HepG2 (cell line): ENCODE results near the gene DCLK1. TPM values are rescaled to one million over a fixed set of nuclear protein-coding genes. Genes with fewer than 3 reads are reported as not detected.

ENCODE experiments used
- ATAC-seq: fragments of 200-7000 bp; cut with Tn5 transposase; 3 replicates; pipeline ENCODE4 v1.9.1; 2020; ENCODE audit warnings: mild to moderate bottlenecking, moderate library complexity
- BruUV-seq: library from RNA; stranded (reverse); fragments of 400-500 nt; replicated peaks from 2 replicates; lab custom pipeline; 2021; lab: Mats Ljungman, UMichigan
- CTCF ChIA-PET: fragments of 300-600 bp; formaldehyde crosslinking; extraction: SDS; loops from one replicate; lab custom pipeline; 2021; ENCODE audit warnings: low total read pairs, inconsistent platforms, low intra/inter-chr PET ratio; lab: Yijun Ruan, JAX
- POLR2A ChIA-PET: fragments of 350-600 bp; sonication (Branson Sonifier 250); formaldehyde crosslinking; loops from one replicate; lab custom pipeline; 2020; ENCODE audit warnings: antibody characterized with exemption, inconsistent platforms; lab: Yijun Ruan, JAX
- DNase-seq: peaks from one replicate; pipeline ENCODE4 v3.0.0-alpha.2; 2015; ENCODE audit warnings: low spot score
- FAIRE-seq: peaks from 3 replicates; lab custom pipeline; 2011; peaks lifted over from hg19 to GRCh38; lab: Jason Lieb, UNC
- H2AFZ ChIP-seq: one replicate; pipeline ENCODE4 v1.6.1; 2011; ENCODE audit warnings: low read length, inconsistent platforms
- H3K27ac ChIP-seq: fragments of 300-600 bp; 3 replicates; pipeline ENCODE4 v1.8.0; 2011; ENCODE audit warnings: mixed run types, mild to moderate bottlenecking, mixed read lengths, low read length, inconsistent platforms; ENCODE audit not compliant: insufficient read depth; ENCODE audit errors: extremely low read length
- H3K27me3 ChIP-seq, 2 experiments: fragments of 200-600 bp in 1 of 2; 2 replicates in 1 of 2; 3 replicates in 1 of 2; pipeline versions ENCODE4 v1.6.0 to v1.8.0; 2011; ENCODE audit warnings: low read length in 2 of 2, mild to moderate bottlenecking in 2 of 2, moderate library complexity in 2 of 2, inconsistent platforms in 1 of 2; ENCODE audit not compliant: insufficient read depth in 2 of 2, control insufficient read depth in 1 of 2
- H3K36me3 ChIP-seq, 2 experiments: fragments of 200-600 bp in 1 of 2; replicated peaks in 1 of 2; 2 replicates in 1 of 2; 3 replicates in 1 of 2; pipeline versions ENCODE4 v1.5.1 to v1.8.0; 2011; ENCODE audit warnings: low read length in 2 of 2, inconsistent platforms in 1 of 2; ENCODE audit not compliant: insufficient read depth in 2 of 2, control insufficient read depth in 1 of 2
- H3K4me1 ChIP-seq: 2 replicates; pipeline ENCODE4 v1.5.1; 2012; ENCODE audit warnings: low read length, inconsistent platforms; ENCODE audit not compliant: insufficient read depth
- H3K4me2 ChIP-seq: 2 replicates; pipeline ENCODE4 v1.6.0; 2011; ENCODE audit warnings: low read depth, low read length, inconsistent platforms
- H3K4me3 ChIP-seq, 3 experiments: fragments of 200-600 bp in 1 of 3; sonication (generic), shearing (Covaris generic) in 1 of 3; replicated peaks in 1 of 3; 2 replicates each; pipeline ENCODE4 v1.5.1; 2011 to 2016; ENCODE audit warnings: low read length in 3 of 3, inconsistent platforms in 2 of 3, low read depth in 2 of 3, mild to moderate bottlenecking in 2 of 3, control low read depth in 1 of 3, mixed read lengths in 1 of 3; ENCODE audit not compliant: insufficient read depth in 1 of 3
- H3K79me2 ChIP-seq: one replicate; pipeline ENCODE4 v1.6.1; 2011; ENCODE audit warnings: low read length, inconsistent platforms; ENCODE audit not compliant: insufficient read depth
- H3K9ac ChIP-seq: 2 replicates; pipeline ENCODE4 v1.6.0; 2011; ENCODE audit warnings: mild to moderate bottlenecking, low read depth, low read length, inconsistent platforms; ENCODE audit not compliant: insufficient read depth
- H3K9me3 ChIP-seq: 2 replicates; pipeline ENCODE4 v1.5.1; 2012; ENCODE audit warnings: mild to moderate bottlenecking, low read length
- H4K20me1 ChIP-seq: 2 replicates; pipeline ENCODE4 v1.6.0; 2011; ENCODE audit warnings: inconsistent platforms, mild to moderate bottlenecking, low read length, moderate library complexity; ENCODE audit not compliant: insufficient read depth
- CREB1 ChIP-seq, 2 experiments: fragments of 450-650 bp in 1 of 2; IDR thresholded peaks; 2 replicates each; pipeline ENCODE4 v1.6.1; 2016 to 2017; ENCODE audit warnings: control low read depth in 1 of 2, mild to moderate bottlenecking in 1 of 2, missing compliant biosample characterization in 1 of 2, missing genetic modification characterization in 1 of 2
- EED ChIP-seq: sonication (generic); formaldehyde crosslinking; IDR thresholded peaks from 2 replicates; pipeline ENCODE4 v1.5.0; 2020; ENCODE audit warnings: mild to moderate bottlenecking, missing genetic modification reagents
- FOXA1 ChIP-seq, 2 experiments: fragments of 450-650 bp in 1 of 2; sonication (generic) in 1 of 2; formaldehyde crosslinking in 1 of 2; IDR thresholded peaks; 2 replicates each; pipeline versions ENCODE4 v1.4.0 to v1.6.1; 2016 to 2020; ENCODE audit warnings: missing genetic modification reagents in 1 of 2
- GZF1 ChIP-seq: sonication (generic); formaldehyde crosslinking; IDR thresholded peaks from 2 replicates; pipeline ENCODE4 v1.5.1; 2020; ENCODE audit warnings: mild to moderate bottlenecking, missing genetic modification reagents
- HDAC1 ChIP-seq: sonication (generic); formaldehyde crosslinking; IDR thresholded peaks from 2 replicates; pipeline ENCODE4 v1.5.1; 2020; ENCODE audit warnings: mild to moderate bottlenecking, missing genetic modification reagents
- HHEX ChIP-seq: IDR thresholded peaks from 2 replicates; pipeline ENCODE4 v1.6.1; 2016; ENCODE audit warnings: control low read depth
- MAZ ChIP-seq, 2 experiments: sonication (generic) in 1 of 2; formaldehyde crosslinking in 1 of 2; IDR thresholded peaks; 2 replicates each; pipeline versions ENCODE4 v1.5.0 to v1.6.1; 2012 to 2020; ENCODE audit warnings: low read depth in 2 of 2, mild to moderate bottlenecking in 2 of 2, borderline replicate concordance in 1 of 2, improper control_type of control experiment in 1 of 2, low read length in 1 of 2, missing genetic modification reagents in 1 of 2, moderate library complexity in 1 of 2
- MED8 ChIP-seq: sonication (generic); formaldehyde crosslinking; IDR thresholded peaks from 2 replicates; pipeline ENCODE4 v1.8.1; 2023; ENCODE audit warnings: mild to moderate bottlenecking, missing genetic modification reagents; ENCODE audit not compliant: insufficient replicate concordance
- REST ChIP-seq, 2 experiments: IDR thresholded peaks; 2 replicates each; pipeline ENCODE4 v1.6.1; 2011 to 2012; ENCODE audit warnings: low read length in 2 of 2, borderline replicate concordance in 1 of 2, low read depth in 1 of 2, mild to moderate bottlenecking in 1 of 2, moderate library complexity in 1 of 2
- STAG1 ChIP-seq: sonication (generic); formaldehyde crosslinking; IDR thresholded peaks from 2 replicates; pipeline ENCODE4 v1.4.0; 2020; ENCODE audit warnings: missing genetic modification reagents
- TP53 ChIP-seq: sonication (generic); formaldehyde crosslinking; conservative IDR thresholded peaks from 2 replicates; pipeline ENCODE4 v1.4.0; 2020; ENCODE audit warnings: missing genetic modification reagents
- ZKSCAN1 ChIP-seq: fragments of 150-350 bp; IDR thresholded peaks from 2 replicates; pipeline ENCODE4 v1.6.1; 2014; ENCODE audit warnings: low read length
- WGBS: methylation state at CpG from one replicate; pipeline ENCODE4 v1.1.6; 2017; ENCODE audit warnings: low lambda C conversion rate; 5-methylcytosine and 5-hydroxymethylcytosine counted together
- in situ Hi-C: cut with HindIII; loops from 2 replicates; pipeline ENCODE4 v1.10.0; 2017; ENCODE audit warnings: low pct_unique_long_range_greater_than_20kb; ENCODE audit not compliant: extremely low pct_ligation_motif_present
- intact Hi-C: fragments of 100-400 bp; cut with micrococcal nuclease; formaldehyde crosslinking; loops from one replicate; pipeline ENCODE4 v1.10.0; 2022; ENCODE audit not compliant: unreplicated experiment
- polyA plus RNA-seq, 8 experiments: library from polyadenylated mRNA; depleted of rRNA in 3 of 8; stranded (reverse) in 7 of 8; unstranded in 1 of 8; fragments of >200 nt; fragmentation: Illumina TruSeq in 4 of 8; extraction: Trizol in 4 of 8; gene quantifications; 2 replicates each; pipeline versions ENCODE4 v1.2.1 to v1.2.3, GENCODE V29; 2011 to 2016; ENCODE audit warnings: low read depth in 4 of 8, missing spikeins in 1 of 8, mixed read lengths in 1 of 8; ENCODE audit not compliant: insufficient read depth in 1 of 8
- total RNA-seq, 5 experiments: library from RNA; depleted of rRNA; stranded (reverse); fragments of >200 nt; fragmentation: Illumina TruSeq; extraction: Trizol; gene quantifications; 2 replicates each; pipeline ENCODE4 v1.2.3, GENCODE V29; 2016; ENCODE audit warnings: low read depth in 1 of 5
- TF ChIP-seq, protein P1 (sequence below): sonication (generic); formaldehyde crosslinking; IDR thresholded peaks from 2 replicates; pipeline ENCODE4 v1.4.0; 2020; ENCODE audit warnings: missing genetic modification reagents
- TF ChIP-seq, protein P2 (sequence below): sonication (generic); formaldehyde crosslinking; IDR thresholded peaks from 2 replicates; pipeline ENCODE4 v1.5.0; 2020; ENCODE audit warnings: missing genetic modification reagents

DCLK1 gene
- total and polyA plus RNA-seq, 2 of the 13 experiments (the other 11 are each of a cell fraction or from before 2014, with no cell fraction given), result not detected

DNA sequence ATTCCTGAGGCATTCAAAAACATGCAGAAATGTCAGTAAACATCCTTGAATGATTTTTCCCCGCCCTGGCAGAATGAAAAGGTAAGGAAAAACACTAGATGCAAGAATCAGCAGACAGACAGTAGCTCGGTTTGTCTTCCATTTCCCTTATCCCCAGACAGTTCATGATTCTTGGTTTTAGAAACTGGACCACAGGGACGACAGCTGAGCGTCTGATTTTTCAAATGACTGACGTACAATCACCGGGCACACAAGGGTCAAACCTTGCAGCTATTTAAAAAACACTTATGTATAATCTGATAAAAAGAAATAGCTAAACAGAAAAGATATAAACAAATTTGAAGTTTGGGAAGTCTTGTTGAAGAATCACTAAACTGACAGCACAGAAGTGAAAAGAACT is 47.1 kb downstream of the DCLK1 start:
- no peaks in the 10 kb centered on the region for H3K27me3 ChIP-seq
- DNase-seq (no peak), ATAC-seq (no peak), FAIRE-seq (no peak)
- ChIA-PET POLR2A (no interaction called here), CTCF (no interaction called here)
- no peak overlapping the region for H3K27ac ChIP-seq
- no TSS peak for BruUV-seq
- TF ChIP-seq STAG1, result no peak
- TF ChIP-seq, protein P1, sequence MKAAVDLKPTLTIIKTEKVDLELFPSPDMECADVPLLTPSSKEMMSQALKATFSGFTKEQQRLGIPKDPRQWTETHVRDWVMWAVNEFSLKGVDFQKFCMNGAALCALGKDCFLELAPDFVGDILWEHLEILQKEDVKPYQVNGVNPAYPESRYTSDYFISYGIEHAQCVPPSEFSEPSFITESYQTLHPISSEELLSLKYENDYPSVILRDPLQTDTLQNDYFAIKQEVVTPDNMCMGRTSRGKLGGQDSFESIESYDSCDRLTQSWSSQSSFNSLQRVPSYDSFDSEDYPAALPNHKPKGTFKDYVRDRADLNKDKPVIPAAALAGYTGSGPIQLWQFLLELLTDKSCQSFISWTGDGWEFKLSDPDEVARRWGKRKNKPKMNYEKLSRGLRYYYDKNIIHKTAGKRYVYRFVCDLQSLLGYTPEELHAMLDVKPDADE (CRISPR knock-in tag), result no peak
- no peak overlapping the region for H3K9ac ChIP-seq
- no peaks in the 10 kb centered on the region for H3K79me2 ChIP-seq
- H4K20me1 ChIP-seq, result no peaks in the 10 kb centered on the region
- H2AFZ ChIP-seq, result no peak overlapping the region
- intact Hi-C loops (no loop called here), in situ Hi-C loops (no loop called here)
- 2% methylated on average over 6 of the region's 6 CpGs for WGBS
- no peaks in the 10 kb centered on the region for H3K4me1 ChIP-seq
- H3K4me3 ChIP-seq, result no peak overlapping the region
- H3K4me2 ChIP-seq, result no peak overlapping the region
- H3K9me3 ChIP-seq, result no peaks in the 10 kb centered on the region
- no peaks in the 10 kb centered on the region for H3K36me3 ChIP-seq

DNA sequence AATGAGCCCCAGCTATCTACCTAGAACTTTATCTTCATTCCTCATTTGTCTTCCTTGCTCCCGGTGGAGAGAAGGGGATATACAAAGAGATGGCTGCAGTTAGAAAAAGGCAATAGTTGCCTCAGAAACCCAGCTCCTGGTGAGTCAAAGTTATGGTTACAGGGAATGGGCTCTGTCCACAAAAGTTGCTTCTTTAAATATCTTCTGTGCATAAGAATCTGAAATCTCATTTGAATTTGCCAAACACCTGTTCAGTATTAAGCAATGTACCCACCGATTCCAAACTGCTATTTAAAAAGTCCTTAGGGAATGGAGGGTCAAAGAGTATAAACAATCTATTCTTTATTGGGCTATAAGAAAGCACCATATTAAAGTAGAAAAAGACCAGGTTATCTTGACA is 48.4 kb downstream of the DCLK1 start:
- FAIRE-seq (no peak), DNase-seq (no peak), ATAC-seq (no peak)
- no peaks in the 10 kb centered on the region for H4K20me1 ChIP-seq
- H3K36me3 ChIP-seq, result no peaks in the 10 kb centered on the region
- ChIA-PET POLR2A (no interaction called here), CTCF (no interaction called here)
- H3K4me2 ChIP-seq, result no peak overlapping the region
- no TSS peak for BruUV-seq
- H3K9me3 ChIP-seq, result no peaks in the 10 kb centered on the region
- H3K27me3 ChIP-seq, result no peaks in the 10 kb centered on the region
- no peak overlapping the region for H3K4me3 ChIP-seq
- no peak overlapping the region for H3K27ac ChIP-seq
- no peaks in the 10 kb centered on the region for H3K4me1 ChIP-seq
- intact Hi-C loops (no loop called here), in situ Hi-C loops (no loop called here)
- no peak overlapping the region for H2AFZ ChIP-seq
- H3K9ac ChIP-seq, result no peak overlapping the region
- no peaks in the 10 kb centered on the region for H3K79me2 ChIP-seq
- 0% methylated on average over 2 of the region's 2 CpGs for WGBS
- TF ChIP-seq GZF1 (CRISPR knock-in tag), result no peak
- no peak for TF ChIP-seq CREB1 (IDR thresholded peaks at IDR 0.05)
- TF ChIP-seq CREB1 (CRISPR knock-in tag; IDR thresholded peaks at IDR 0.05), result no peak
- TF ChIP-seq MAZ (IDR thresholded peaks at IDR 0.05; ENCODE audit: borderline replicate concordance, low read depth, low read length), result no peak
- no peak for TF ChIP-seq MAZ (CRISPR knock-in tag; IDR thresholded peaks at IDR 0.05; ENCODE audit: low read depth)
- no peak for TF ChIP-seq FOXA1 (IDR thresholded peaks at IDR 0.05)
- TF ChIP-seq FOXA1 (CRISPR knock-in tag; IDR thresholded peaks at IDR 0.05), result no peak
- TF ChIP-seq, protein P2, sequence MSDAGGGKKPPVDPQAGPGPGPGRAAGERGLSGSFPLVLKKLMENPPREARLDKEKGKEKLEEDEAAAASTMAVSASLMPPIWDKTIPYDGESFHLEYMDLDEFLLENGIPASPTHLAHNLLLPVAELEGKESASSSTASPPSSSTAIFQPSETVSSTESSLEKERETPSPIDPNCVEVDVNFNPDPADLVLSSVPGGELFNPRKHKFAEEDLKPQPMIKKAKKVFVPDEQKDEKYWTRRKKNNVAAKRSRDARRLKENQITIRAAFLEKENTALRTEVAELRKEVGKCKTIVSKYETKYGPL (CRISPR knock-in tag), result no peak
- no peak for TF ChIP-seq MED8 (CRISPR knock-in tag)
- no peak for TF ChIP-seq TP53 (CRISPR knock-in tag)
- TF ChIP-seq ZKSCAN1, result no peak
- no peak for TF ChIP-seq HHEX (CRISPR knock-in tag)
- no peak for TF ChIP-seq REST (IDR thresholded peaks at IDR 0.05; ENCODE audit: borderline replicate concordance in 1 of 2, low read depth in 1 of 2, low read length in 2 of 2)
- no peak for TF ChIP-seq EED (CRISPR knock-in tag)
- no peak for TF ChIP-seq HDAC1 (CRISPR knock-in tag)
